ENCODE results near the gene TP53BP1.
A peak's percentile ranks its signal among the peaks of the same experiment; 100 is the strongest.
"Not testable (repeated sequence)": the region's sequence is repeated elsewhere in the genome, so short reads cannot be mapped to it uniquely, and the experiment has no call there.

TP53BP1 gene

GRCh38 chr15:43492673-43493601, at the start of gene TP53BP1:
TP53BP1 (minus strand) TSS chr15:43493156; CDS start chr15:43493043, 113 bp downstream.
- peak; percentile 67 for DNase-seq (ENCODE audit: low read depth)

- DNase-seq (ENCODE audit: low read depth): no peak
Observed at GRCh38 chr15:43541785-43542184, 48.8 kb upstream of the TP53BP1 start.

GRCh38 chr15:43538091-43538490, 45.1 kb upstream of the TP53BP1 start:
- no peak for DNase-seq (ENCODE audit: low read depth)

- no peak for DNase-seq (ENCODE audit: low read depth)
Observed at GRCh38 chr15:43534897-43535296, 41.9 kb upstream of the TP53BP1 start.

GRCh38 chr15:43532826-43533225, 39.9 kb upstream of the TP53BP1 start:
- not testable (repeated sequence) for DNase-seq (ENCODE audit: low read depth)

- DNase-seq (ENCODE audit: low read depth): no peak
Observed at GRCh38 chr15:43531018-43531670, 38.2 kb upstream of the TP53BP1 start.

GRCh38 chr15:43529587-43530345, 36.8 kb upstream of the TP53BP1 start:
- no peak for DNase-seq (ENCODE audit: low read depth)

GRCh38 chr15:43529141-43529540, 36.2 kb upstream of the TP53BP1 start:
- DNase-seq (ENCODE audit: low read depth): no peak

GRCh38 chr15:43528542-43529007, 35.6 kb upstream of the TP53BP1 start:
- no peak for DNase-seq (ENCODE audit: low read depth)

GRCh38 chr15:43527802-43528541, 35.0 kb upstream of the TP53BP1 start:
- no peak for DNase-seq (ENCODE audit: low read depth)

- no peak for DNase-seq (ENCODE audit: low read depth)
Observed at GRCh38 chr15:43527016-43527801, 34.3 kb upstream of the TP53BP1 start.

- no peak for DNase-seq (ENCODE audit: low read depth)
Observed at GRCh38 chr15:43526261-43526930, 33.4 kb upstream of the TP53BP1 start.

- no peak for DNase-seq (ENCODE audit: low read depth)
Observed at GRCh38 chr15:43525131-43525530, 32.2 kb upstream of the TP53BP1 start.

GRCh38 chr15:43524254-43524845, 31.4 kb upstream of the TP53BP1 start:
- no peak for DNase-seq (ENCODE audit: low read depth)

GRCh38 chr15:43523646-43524045, 30.7 kb upstream of the TP53BP1 start:
- no peak for DNase-seq (ENCODE audit: low read depth)

- DNase-seq (ENCODE audit: low read depth): no peak
Observed at GRCh38 chr15:43522247-43522646, 29.3 kb upstream of the TP53BP1 start.

GRCh38 chr15:43521419-43521818, 28.5 kb upstream of the TP53BP1 start:
- no peak for DNase-seq (ENCODE audit: low read depth)

- no peak for DNase-seq (ENCODE audit: low read depth)
Observed at GRCh38 chr15:43520138-43520537, 27.2 kb upstream of the TP53BP1 start.

GRCh38 chr15:43519196-43519595, 26.2 kb upstream of the TP53BP1 start:
- no peak for DNase-seq (ENCODE audit: low read depth)
